Panc1 (cell line): ENCODE data around the gene FZD7.

ENCODE experiments used
- POLR2AphosphoS5 ChIP-seq: IDR thresholded peaks from 2 replicates; pipeline ENCODE4 v1.6.1; 2012; ENCODE audit warnings: mild to moderate bottlenecking, low read depth, low read length, moderate library complexity
- SIN3A ChIP-seq: IDR thresholded peaks from 2 replicates; pipeline ENCODE4 v1.6.1; 2012; ENCODE audit warnings: low read depth, mild to moderate bottlenecking, low read length, moderate library complexity, borderline replicate concordance; ENCODE audit not compliant: insufficient read depth
- TF ChIP-seq, protein P1 (sequence below): fragments of 450-650 bp; IDR thresholded peaks from 2 replicates; pipeline ENCODE4 v1.5.1; 2017; ENCODE audit warnings: mild to moderate bottlenecking

DNA sequence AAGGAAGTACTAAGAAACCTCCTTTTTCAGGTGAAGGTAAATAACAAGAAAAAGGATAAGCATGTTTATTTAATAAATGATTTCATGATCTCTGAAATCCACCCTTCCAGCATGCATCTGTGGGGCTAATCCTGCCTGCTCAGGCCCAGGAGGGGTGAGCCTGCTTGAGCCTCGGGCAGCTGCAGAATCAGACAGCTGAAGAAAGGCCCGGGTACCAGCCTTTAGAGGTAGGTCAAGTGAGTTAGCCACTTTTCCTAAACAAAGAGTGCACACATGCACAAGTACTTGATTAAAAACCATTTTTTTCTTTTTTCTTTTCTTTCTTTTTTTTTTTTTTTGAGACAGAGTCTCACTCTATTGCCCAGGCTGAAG is 25.7 kb upstream of the FZD7 start:
- TF ChIP-seq, protein P1, sequence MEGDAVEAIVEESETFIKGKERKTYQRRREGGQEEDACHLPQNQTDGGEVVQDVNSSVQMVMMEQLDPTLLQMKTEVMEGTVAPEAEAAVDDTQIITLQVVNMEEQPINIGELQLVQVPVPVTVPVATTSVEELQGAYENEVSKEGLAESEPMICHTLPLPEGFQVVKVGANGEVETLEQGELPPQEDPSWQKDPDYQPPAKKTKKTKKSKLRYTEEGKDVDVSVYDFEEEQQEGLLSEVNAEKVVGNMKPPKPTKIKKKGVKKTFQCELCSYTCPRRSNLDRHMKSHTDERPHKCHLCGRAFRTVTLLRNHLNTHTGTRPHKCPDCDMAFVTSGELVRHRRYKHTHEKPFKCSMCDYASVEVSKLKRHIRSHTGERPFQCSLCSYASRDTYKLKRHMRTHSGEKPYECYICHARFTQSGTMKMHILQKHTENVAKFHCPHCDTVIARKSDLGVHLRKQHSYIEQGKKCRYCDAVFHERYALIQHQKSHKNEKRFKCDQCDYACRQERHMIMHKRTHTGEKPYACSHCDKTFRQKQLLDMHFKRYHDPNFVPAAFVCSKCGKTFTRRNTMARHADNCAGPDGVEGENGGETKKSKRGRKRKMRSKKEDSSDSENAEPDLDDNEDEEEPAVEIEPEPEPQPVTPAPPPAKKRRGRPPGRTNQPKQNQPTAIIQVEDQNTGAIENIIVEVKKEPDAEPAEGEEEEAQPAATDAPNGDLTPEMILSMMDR, result no peak
- TF ChIP-seq POLR2AphosphoS5 (no peak), SIN3A (no peak)
